ENCODE results near the gene RIF1. TPM values are rescaled to one million over a fixed set of nuclear protein-coding genes. Genes with fewer than 3 reads are reported as not detected.

RIF1 gene
- total RNA-seq, 1 experiment from 2014 or later: 123 TPM

GRCh38 chr2:151491496-151491895 is 81.8 kb downstream of the RIF1 start:
- no peak overlapping the region for H3K14ac ChIP-seq (ENCODE audit: insufficient read depth, low read length)
- H4K8ac ChIP-seq (replicated peaks; ENCODE audit: insufficient read length, low read depth, low read length): no peak overlapping the region
- peaks cover 0 to 4% (median 0%) of the 10 kb centered on the region in 3 experiments; a peak in 2 of 7 replicates for H3K36me3 Mint-ChIP-seq (ENCODE audit: insufficient read depth in 1 of 3, low read depth in 3 of 3)
- H2BK120ac ChIP-seq (ENCODE audit: low read depth, low read length, poor library complexity, severe bottlenecking): no peak overlapping the region
- H3K4me1 ChIP-seq (ENCODE audit: insufficient read depth, low read length): peaks cover 2% of the 10 kb centered on the region; the same call in 1 of the 2 replicates
- H2AFZ ChIP-seq (ENCODE audit: low read length): no peak overlapping the region
- TF ChIP-seq, protein P1, sequence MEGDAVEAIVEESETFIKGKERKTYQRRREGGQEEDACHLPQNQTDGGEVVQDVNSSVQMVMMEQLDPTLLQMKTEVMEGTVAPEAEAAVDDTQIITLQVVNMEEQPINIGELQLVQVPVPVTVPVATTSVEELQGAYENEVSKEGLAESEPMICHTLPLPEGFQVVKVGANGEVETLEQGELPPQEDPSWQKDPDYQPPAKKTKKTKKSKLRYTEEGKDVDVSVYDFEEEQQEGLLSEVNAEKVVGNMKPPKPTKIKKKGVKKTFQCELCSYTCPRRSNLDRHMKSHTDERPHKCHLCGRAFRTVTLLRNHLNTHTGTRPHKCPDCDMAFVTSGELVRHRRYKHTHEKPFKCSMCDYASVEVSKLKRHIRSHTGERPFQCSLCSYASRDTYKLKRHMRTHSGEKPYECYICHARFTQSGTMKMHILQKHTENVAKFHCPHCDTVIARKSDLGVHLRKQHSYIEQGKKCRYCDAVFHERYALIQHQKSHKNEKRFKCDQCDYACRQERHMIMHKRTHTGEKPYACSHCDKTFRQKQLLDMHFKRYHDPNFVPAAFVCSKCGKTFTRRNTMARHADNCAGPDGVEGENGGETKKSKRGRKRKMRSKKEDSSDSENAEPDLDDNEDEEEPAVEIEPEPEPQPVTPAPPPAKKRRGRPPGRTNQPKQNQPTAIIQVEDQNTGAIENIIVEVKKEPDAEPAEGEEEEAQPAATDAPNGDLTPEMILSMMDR (conservative IDR thresholded peaks at IDR 0.05): no peak
- H3K4me1 Mint-ChIP-seq: peaks cover 27% of the 10 kb centered on the region in 2 experiments
- no peaks in the 10 kb centered on the region for H3K27me3 Mint-ChIP-seq (ENCODE audit: low read depth)
- H4K91ac ChIP-seq (ENCODE audit: insufficient read length, low read depth, low read length): no peak overlapping the region
- H2AK5ac ChIP-seq (ENCODE audit: insufficient read length, low read length): no peak overlapping the region
- no peaks in the 10 kb centered on the region for H3K9me3 Mint-ChIP-seq
- no peak overlapping the region for H3K4ac ChIP-seq (ENCODE audit: low read depth, low read length)
- H3K27ac Mint-ChIP-seq: no peak overlapping the region
- H3K4me2 ChIP-seq (ENCODE audit: insufficient read depth, insufficient read length, low read length): no peak overlapping the region
- H3K18ac ChIP-seq (ENCODE audit: insufficient read length, low read depth, low read length): no peak overlapping the region
- no peak overlapping the region for H3K9ac ChIP-seq (ENCODE audit: extremely low read depth, insufficient read length, low read length)
- no peak for DNase-seq
- H3K9me3 ChIP-seq (ENCODE audit: control insufficient read depth, low read depth, low read length): no peaks in the 10 kb centered on the region
- no peak overlapping the region for H2BK5ac ChIP-seq (ENCODE audit: insufficient read length, low read length)
- no peaks in the 10 kb centered on the region for H3K23me2 ChIP-seq (ENCODE audit: insufficient read length, low read depth, low read length, poor library complexity, severe bottlenecking)
- no peaks in the 10 kb centered on the region for H3K79me2 ChIP-seq (ENCODE audit: insufficient read depth, low read length)
- no peaks in the 10 kb centered on the region for H3K27me3 ChIP-seq (ENCODE audit: insufficient read depth, low read length)
- no peak overlapping the region for H2BK20ac ChIP-seq (ENCODE audit: low read depth, low read length, poor library complexity, severe bottlenecking)
- no peak overlapping the region for H2BK12ac ChIP-seq (ENCODE audit: insufficient read length, low read depth, low read length)
- H3K23ac ChIP-seq (ENCODE audit: insufficient read length, low read depth, low read length): no peak overlapping the region
- no CpG with 5 or more reads among the region's 4 CpGs for WGBS (ENCODE audit: extremely low coverage, insufficient read length, low lambda C conversion rate)
- H4K5ac ChIP-seq (ENCODE audit: insufficient read length, low read depth, low read length): no peak overlapping the region
- no peak overlapping the region for H3T11ph ChIP-seq (ENCODE audit: low read length)
- no peaks in the 10 kb centered on the region for H3K79me1 ChIP-seq (ENCODE audit: insufficient read depth, low read depth, low read length, poor library complexity, severe bottlenecking)
- no peak overlapping the region for H3K27ac ChIP-seq (ENCODE audit: insufficient read length, low read depth, low read length)
- no peak overlapping the region for H3K56ac ChIP-seq (ENCODE audit: insufficient read length, low read depth, low read length)
- no peak overlapping the region for H2BK15ac ChIP-seq (ENCODE audit: low read depth, low read length)
- H4K20me1 ChIP-seq (ENCODE audit: control insufficient read depth, insufficient read depth, insufficient read length): no peaks in the 10 kb centered on the region
- H3K4me3 Mint-ChIP-seq: no peak overlapping the region
